SK-N-SH (cell line): ENCODE results near the gene OBP2B. TPM values are rescaled to one million over a fixed set of nuclear protein-coding genes. Genes with fewer than 3 reads are reported as not detected.

Experiments
- CTCF ChIA-PET: fragments of 300-600, 350-600 bp; formaldehyde crosslinking; extraction: SDS; loops from one replicate; lab custom pipeline; 2021; lab: Yijun Ruan, JAX
- POLR2A ChIA-PET: fragments of 350-600 bp; sonication (Branson Sonifier 250); formaldehyde crosslinking; extraction: SDS; loops from one replicate; lab custom pipeline; 2020; ENCODE audit warnings: antibody characterized with exemption, inconsistent platforms; lab: Yijun Ruan, JAX
- DNase-seq: peaks from one replicate; pipeline ENCODE4 v3.0.0; 2012
- H2AFZ ChIP-seq: fragments of 200-600 bp; sonication (generic); 2 replicates; pipeline ENCODE4 v1.8.1; 2016; ENCODE audit warnings: antibody characterized with exemption, mild to moderate bottlenecking, low read depth
- H3F3A ChIP-seq: fragments of 200-600 bp; sonication (generic); replicated peaks from 2 replicates; pipeline ENCODE3; 2016; ENCODE audit warnings: antibody characterized with exemption, mild to moderate bottlenecking; ENCODE audit not compliant: insufficient read depth
- H3K27ac ChIP-seq, 2 experiments: fragments of 200-500 bp in 1 of 2; fragments of 200-600 bp in 1 of 2; sonication (Bioruptor generic) in 1 of 2; sonication (generic), shearing (Covaris generic) in 1 of 2; 2 replicates each; pipeline versions ENCODE4 v1.5.1 to v1.6.1; 2014 to 2016; ENCODE audit warnings: low read depth in 2 of 2, inconsistent platforms in 1 of 2, low read length in 1 of 2, mild to moderate bottlenecking in 1 of 2, mixed read lengths in 1 of 2
- H3K27me3 ChIP-seq: fragments of 200-600 bp; sonication (generic), shearing (Covaris generic); 2 replicates; pipeline ENCODE4 v1.6.1; 2016; ENCODE audit warnings: mixed run types; ENCODE audit not compliant: insufficient read depth
- H3K36me3 ChIP-seq, 2 experiments: fragments of 200-500 bp in 1 of 2; fragments of 200-600 bp in 1 of 2; sonication (Bioruptor generic) in 1 of 2; sonication (generic) in 1 of 2; replicated peaks in 1 of 2; 2 replicates each; pipeline versions ENCODE3 to v1.5.1; 2014 to 2016; ENCODE audit warnings: low read length in 1 of 2, mild to moderate bottlenecking in 1 of 2; ENCODE audit not compliant: insufficient read depth in 2 of 2, control insufficient read depth in 1 of 2
- H3K4me1 ChIP-seq, 2 experiments: fragments of 200-500 bp in 1 of 2; fragments of 200-600 bp in 1 of 2; sonication (Bioruptor generic) in 1 of 2; sonication (generic), shearing (Covaris generic) in 1 of 2; 2 replicates each; pipeline versions ENCODE4 v1.5.1 to v1.6.1; 2014 to 2016; ENCODE audit warnings: low read depth in 1 of 2, low read length in 1 of 2, mixed run types in 1 of 2; ENCODE audit not compliant: insufficient read depth in 2 of 2, control insufficient read depth in 1 of 2
- H3K4me2 ChIP-seq: fragments of 200-600 bp; sonication (generic), shearing (Covaris generic); 2 replicates; pipeline ENCODE4 v1.6.1; 2017; ENCODE audit warnings: mixed run types
- H3K4me3 ChIP-seq, 2 experiments: fragments of 200-500 bp in 1 of 2; fragments of 200-600 bp in 1 of 2; sonication (Bioruptor generic) in 1 of 2; sonication (generic), shearing (Covaris generic) in 1 of 2; 2 replicates each; pipeline versions ENCODE4 v1.5.1 to v1.8.1; 2014 to 2016; ENCODE audit warnings: low read depth in 2 of 2, inconsistent platforms in 1 of 2, low read length in 1 of 2, mild to moderate bottlenecking in 1 of 2, mixed read lengths in 1 of 2, moderate library complexity in 1 of 2
- H3K79me2 ChIP-seq: fragments of 200-600 bp; sonication (generic); 2 replicates; pipeline ENCODE4 v1.8.1; 2017; ENCODE audit warnings: mild to moderate bottlenecking; ENCODE audit not compliant: insufficient read depth
- H3K9ac ChIP-seq: fragments of 200-600 bp; sonication (generic); 2 replicates; pipeline ENCODE4 v1.6.1; 2017; ENCODE audit warnings: mixed run types
- H3K9me2 ChIP-seq: fragments of 200-600 bp; sonication (generic); 2 replicates; pipeline ENCODE4 v1.6.1; 2017; ENCODE audit warnings: mixed run types
- H3K9me3 ChIP-seq: fragments of 200-600 bp; sonication (generic); 2 replicates; pipeline ENCODE4 v1.6.1; 2017; ENCODE audit warnings: mixed run types, mild to moderate bottlenecking, moderate library complexity
- H4K20me1 ChIP-seq: fragments of 200-600 bp; sonication (generic); 2 replicates; pipeline ENCODE4 v1.6.1; 2017; ENCODE audit warnings: mild to moderate bottlenecking, mixed run types; ENCODE audit not compliant: insufficient read depth
- CHD2 ChIP-seq: fragments of 150-350 bp; IDR thresholded peaks from 2 replicates; pipeline ENCODE4 v1.6.1; 2018; ENCODE audit warnings: low read length; ENCODE audit not compliant: partially characterized antibody
- FOXM1 ChIP-seq: IDR thresholded peaks from 2 replicates; pipeline ENCODE4 v1.4.0; 2012; ENCODE audit warnings: low read depth, mild to moderate bottlenecking
- GABPA ChIP-seq: IDR thresholded peaks from 2 replicates; pipeline ENCODE4 v1.4.0; 2012; ENCODE audit warnings: low read depth, mild to moderate bottlenecking
- GATA2 ChIP-seq: sonication (generic); formaldehyde crosslinking; IDR thresholded peaks from 2 replicates; pipeline ENCODE4 v1.5.0; 2020; ENCODE audit warnings: mild to moderate bottlenecking, missing genetic modification reagents
- MXI1 ChIP-seq: IDR thresholded peaks from 2 replicates; pipeline ENCODE4 v1.6.1; 2012; ENCODE audit warnings: mild to moderate bottlenecking, low read depth, low read length, improper control_type of control experiment
- NFIC ChIP-seq: IDR thresholded peaks from 2 replicates; pipeline ENCODE4 v1.4.0; 2012; ENCODE audit warnings: borderline replicate concordance
- POLR2AphosphoS5 ChIP-seq: IDR thresholded peaks from 2 replicates; pipeline ENCODE4 v1.6.1; 2012; ENCODE audit warnings: low read depth, low read length
- RAD21 ChIP-seq: IDR thresholded peaks from 2 replicates; pipeline ENCODE4 v1.6.1; 2012; ENCODE audit warnings: mild to moderate bottlenecking, low read length
- RFX5 ChIP-seq: IDR thresholded peaks from 2 replicates; pipeline ENCODE4 v1.6.1; 2012; ENCODE audit warnings: mild to moderate bottlenecking, improper control_type of control experiment, low read length
- RXRA ChIP-seq: IDR thresholded peaks from 2 replicates; pipeline ENCODE4 v1.4.0; 2012; ENCODE audit warnings: low read depth, mild to moderate bottlenecking, borderline replicate concordance
- TAF1 ChIP-seq: IDR thresholded peaks from 2 replicates; pipeline ENCODE4 v1.6.1; 2012; ENCODE audit warnings: low read depth, mild to moderate bottlenecking, low read length, moderate library complexity, borderline replicate concordance
- TCF12 ChIP-seq: IDR thresholded peaks from 2 replicates; pipeline ENCODE4 v1.4.0; 2012
- WGBS: methylation state at CpG from one replicate; pipeline ENCODE4 v1.1.6; 2017; ENCODE audit warnings: low lambda C conversion rate; 5-methylcytosine and 5-hydroxymethylcytosine counted together
- polyA plus RNA-seq, 3 experiments: library from polyadenylated mRNA; depleted of rRNA; stranded (reverse); fragments of >200 nt; gene quantifications; 2 replicates each; pipeline ENCODE4 v1.2.3, GENCODE V29; 2012
- TF ChIP-seq, protein P1 (sequence below): IDR thresholded peaks from 2 replicates; pipeline ENCODE4; 2012
- TF ChIP-seq, protein P2 (sequence below): IDR thresholded peaks from 2 replicates; pipeline ENCODE4 v1.6.1; 2012; ENCODE audit warnings: mild to moderate bottlenecking, low read depth, low read length, moderate library complexity
- TF ChIP-seq, protein P3 (sequence below): fragments of 150-350 bp; IDR thresholded peaks from 2 replicates; pipeline ENCODE4 v1.6.1; 2016; ENCODE audit warnings: mild to moderate bottlenecking, low read depth, low read length

The OBP2B gene
- polyA plus RNA-seq, 1 of the 3 experiments (the other 2 are of a cell fraction) = not detected

DNA sequence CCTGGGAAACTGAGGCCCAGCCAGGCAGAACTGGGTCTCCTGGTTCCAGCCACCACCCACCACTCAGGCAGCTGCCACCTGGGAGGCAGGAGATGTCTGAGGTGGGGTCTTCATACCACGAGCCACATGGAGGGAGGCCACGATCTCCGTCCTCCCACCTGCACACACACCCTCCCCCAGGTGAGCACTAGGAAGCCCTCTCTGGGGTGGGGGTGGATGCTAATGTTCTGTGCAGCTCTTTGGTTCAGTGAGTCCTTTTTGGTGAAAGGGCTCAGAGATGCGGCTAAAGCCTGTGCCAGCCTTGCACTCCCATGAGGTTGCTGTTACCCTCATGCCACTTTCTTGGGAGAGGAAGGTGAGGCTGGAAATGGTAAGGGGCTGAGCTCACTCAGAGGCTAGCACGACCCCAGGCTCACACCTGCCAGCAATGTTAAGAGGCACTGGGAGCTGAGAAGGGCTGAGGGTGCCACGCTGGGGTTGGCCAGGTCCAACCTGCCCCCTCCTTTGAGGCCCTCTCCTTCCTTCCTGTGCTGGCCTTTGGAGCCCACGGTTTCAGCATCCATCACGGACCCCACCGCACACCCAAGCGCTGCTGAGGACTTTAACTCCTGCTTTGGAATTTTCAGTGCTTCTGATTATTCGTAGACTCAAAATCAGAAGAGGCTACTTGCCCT is 26.6 kb upstream of the OBP2B start:
- no peaks in the 10 kb centered on the region for H3K9me2 ChIP-seq
- TF ChIP-seq, protein P1, sequence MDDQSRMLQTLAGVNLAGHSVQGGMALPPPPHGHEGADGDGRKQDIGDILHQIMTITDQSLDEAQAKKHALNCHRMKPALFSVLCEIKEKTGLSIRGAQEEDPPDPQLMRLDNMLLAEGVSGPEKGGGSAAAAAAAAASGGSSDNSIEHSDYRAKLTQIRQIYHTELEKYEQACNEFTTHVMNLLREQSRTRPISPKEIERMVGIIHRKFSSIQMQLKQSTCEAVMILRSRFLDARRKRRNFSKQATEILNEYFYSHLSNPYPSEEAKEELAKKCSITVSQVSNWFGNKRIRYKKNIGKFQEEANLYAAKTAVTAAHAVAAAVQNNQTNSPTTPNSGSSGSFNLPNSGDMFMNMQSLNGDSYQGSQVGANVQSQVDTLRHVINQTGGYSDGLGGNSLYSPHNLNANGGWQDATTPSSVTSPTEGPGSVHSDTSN = no peak
- TF ChIP-seq RFX5 (no peak), CHD2 (no peak), GABPA (no peak), TCF12 (no peak), RAD21 (no peak), RXRA (no peak), FOXM1 (no peak), MXI1 (no peak), POLR2AphosphoS5 (no peak), NFIC (no peak), GATA2 (CRISPR knock-in tag) (no peak), TAF1 (no peak)
- TF ChIP-seq, protein P2, sequence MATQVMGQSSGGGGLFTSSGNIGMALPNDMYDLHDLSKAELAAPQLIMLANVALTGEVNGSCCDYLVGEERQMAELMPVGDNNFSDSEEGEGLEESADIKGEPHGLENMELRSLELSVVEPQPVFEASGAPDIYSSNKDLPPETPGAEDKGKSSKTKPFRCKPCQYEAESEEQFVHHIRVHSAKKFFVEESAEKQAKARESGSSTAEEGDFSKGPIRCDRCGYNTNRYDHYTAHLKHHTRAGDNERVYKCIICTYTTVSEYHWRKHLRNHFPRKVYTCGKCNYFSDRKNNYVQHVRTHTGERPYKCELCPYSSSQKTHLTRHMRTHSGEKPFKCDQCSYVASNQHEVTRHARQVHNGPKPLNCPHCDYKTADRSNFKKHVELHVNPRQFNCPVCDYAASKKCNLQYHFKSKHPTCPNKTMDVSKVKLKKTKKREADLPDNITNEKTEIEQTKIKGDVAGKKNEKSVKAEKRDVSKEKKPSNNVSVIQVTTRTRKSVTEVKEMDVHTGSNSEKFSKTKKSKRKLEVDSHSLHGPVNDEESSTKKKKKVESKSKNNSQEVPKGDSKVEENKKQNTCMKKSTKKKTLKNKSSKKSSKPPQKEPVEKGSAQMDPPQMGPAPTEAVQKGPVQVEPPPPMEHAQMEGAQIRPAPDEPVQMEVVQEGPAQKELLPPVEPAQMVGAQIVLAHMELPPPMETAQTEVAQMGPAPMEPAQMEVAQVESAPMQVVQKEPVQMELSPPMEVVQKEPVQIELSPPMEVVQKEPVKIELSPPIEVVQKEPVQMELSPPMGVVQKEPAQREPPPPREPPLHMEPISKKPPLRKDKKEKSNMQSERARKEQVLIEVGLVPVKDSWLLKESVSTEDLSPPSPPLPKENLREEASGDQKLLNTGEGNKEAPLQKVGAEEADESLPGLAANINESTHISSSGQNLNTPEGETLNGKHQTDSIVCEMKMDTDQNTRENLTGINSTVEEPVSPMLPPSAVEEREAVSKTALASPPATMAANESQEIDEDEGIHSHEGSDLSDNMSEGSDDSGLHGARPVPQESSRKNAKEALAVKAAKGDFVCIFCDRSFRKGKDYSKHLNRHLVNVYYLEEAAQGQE = no peak
- TF ChIP-seq, protein P3, sequence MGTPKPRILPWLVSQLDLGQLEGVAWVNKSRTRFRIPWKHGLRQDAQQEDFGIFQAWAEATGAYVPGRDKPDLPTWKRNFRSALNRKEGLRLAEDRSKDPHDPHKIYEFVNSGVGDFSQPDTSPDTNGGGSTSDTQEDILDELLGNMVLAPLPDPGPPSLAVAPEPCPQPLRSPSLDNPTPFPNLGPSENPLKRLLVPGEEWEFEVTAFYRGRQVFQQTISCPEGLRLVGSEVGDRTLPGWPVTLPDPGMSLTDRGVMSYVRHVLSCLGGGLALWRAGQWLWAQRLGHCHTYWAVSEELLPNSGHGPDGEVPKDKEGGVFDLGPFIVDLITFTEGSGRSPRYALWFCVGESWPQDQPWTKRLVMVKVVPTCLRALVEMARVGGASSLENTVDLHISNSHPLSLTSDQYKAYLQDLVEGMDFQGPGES = no peak
- no peak overlapping the region for H2AFZ ChIP-seq
- no peak overlapping the region for H3K4me3 ChIP-seq
- H3K4me2 ChIP-seq = no peak overlapping the region
- no peaks in the 10 kb centered on the region for H3K9me3 ChIP-seq
- DNase-seq = no peak
- no peaks in the 10 kb centered on the region for H3F3A ChIP-seq
- H3K9ac ChIP-seq = no peak overlapping the region
- POLR2A ChIA-PET = no interaction called here
- H4K20me1 ChIP-seq = no peaks in the 10 kb centered on the region
- no peaks in the 10 kb centered on the region for H3K36me3 ChIP-seq
- peaks cover under 1% of the 10 kb centered on the region; the same call in 1 of the 2 replicates for H3K27me3 ChIP-seq
- no peaks in the 10 kb centered on the region for H3K79me2 ChIP-seq
- WGBS = 36% methylated on average over 3 of the region's 11 CpGs
- no peak overlapping the region for H3K27ac ChIP-seq
- H3K4me1 ChIP-seq = peaks cover 0 to 2% of the 10 kb centered on the region in 2 experiments; a peak in 1 of 4 replicates
- CTCF ChIA-PET = no interaction called here
